ENCODE data around the gene JMJD1C. TPM values are rescaled to one million over a fixed set of nuclear protein-coding genes. Genes with fewer than 3 reads are reported as not detected.

Gene JMJD1C
- total RNA-seq, 1 donor from 2014 or later, result 105 TPM

GRCh38 chr10:63427013-63427412, 38.8 kb downstream of the JMJD1C start:
- no peak for DNase-seq (ENCODE audit: extremely low spot score in 2 of 2)
- Histone ChIP-seq H3K36me3 (no peaks in the 10 kb centered on the region), H3K9me3 (no peaks in the 10 kb centered on the region), H3K27me3 (no peaks in the 10 kb centered on the region), H3K27ac (no peak overlapping the region), H3K4me3 (no peak overlapping the region), H3K4me1 (peaks cover 43% of the 10 kb centered on the region)
- no peak for TF ChIP-seq POLR2AphosphoS5 (IDR thresholded peaks at IDR 0.05; ENCODE audit: insufficient read depth in 1 of 2, low read depth in 1 of 2)
- intact Hi-C loops (cut with DNase I), result no loop called here

- no peak overlapping the region for H3K4me3 ChIP-seq
- H3K4me1 ChIP-seq, result peaks cover 29% of the 10 kb centered on the region
- no peak for DNase-seq (ENCODE audit: extremely low spot score in 2 of 2)
- H3K27ac ChIP-seq, result no peak overlapping the region
- H3K27me3 ChIP-seq, result no peaks in the 10 kb centered on the region
- intact Hi-C loops (cut with DNase I), result no loop called here
- H3K36me3 ChIP-seq, result no peaks in the 10 kb centered on the region
- H3K9me3 ChIP-seq, result no peaks in the 10 kb centered on the region
- TF ChIP-seq POLR2A (IDR thresholded peaks at IDR 0.05) (no peak), POLR2AphosphoS5 (IDR thresholded peaks at IDR 0.05; ENCODE audit: insufficient read depth in 1 of 2, low read depth in 1 of 2) (no peak)
- TF ChIP-seq, protein P1, sequence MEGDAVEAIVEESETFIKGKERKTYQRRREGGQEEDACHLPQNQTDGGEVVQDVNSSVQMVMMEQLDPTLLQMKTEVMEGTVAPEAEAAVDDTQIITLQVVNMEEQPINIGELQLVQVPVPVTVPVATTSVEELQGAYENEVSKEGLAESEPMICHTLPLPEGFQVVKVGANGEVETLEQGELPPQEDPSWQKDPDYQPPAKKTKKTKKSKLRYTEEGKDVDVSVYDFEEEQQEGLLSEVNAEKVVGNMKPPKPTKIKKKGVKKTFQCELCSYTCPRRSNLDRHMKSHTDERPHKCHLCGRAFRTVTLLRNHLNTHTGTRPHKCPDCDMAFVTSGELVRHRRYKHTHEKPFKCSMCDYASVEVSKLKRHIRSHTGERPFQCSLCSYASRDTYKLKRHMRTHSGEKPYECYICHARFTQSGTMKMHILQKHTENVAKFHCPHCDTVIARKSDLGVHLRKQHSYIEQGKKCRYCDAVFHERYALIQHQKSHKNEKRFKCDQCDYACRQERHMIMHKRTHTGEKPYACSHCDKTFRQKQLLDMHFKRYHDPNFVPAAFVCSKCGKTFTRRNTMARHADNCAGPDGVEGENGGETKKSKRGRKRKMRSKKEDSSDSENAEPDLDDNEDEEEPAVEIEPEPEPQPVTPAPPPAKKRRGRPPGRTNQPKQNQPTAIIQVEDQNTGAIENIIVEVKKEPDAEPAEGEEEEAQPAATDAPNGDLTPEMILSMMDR (IDR thresholded peaks at IDR 0.05), result no peak
These were observed 40.3 kb downstream of the JMJD1C start for GRCh38 chr10:63425512-63425911.

DNA sequence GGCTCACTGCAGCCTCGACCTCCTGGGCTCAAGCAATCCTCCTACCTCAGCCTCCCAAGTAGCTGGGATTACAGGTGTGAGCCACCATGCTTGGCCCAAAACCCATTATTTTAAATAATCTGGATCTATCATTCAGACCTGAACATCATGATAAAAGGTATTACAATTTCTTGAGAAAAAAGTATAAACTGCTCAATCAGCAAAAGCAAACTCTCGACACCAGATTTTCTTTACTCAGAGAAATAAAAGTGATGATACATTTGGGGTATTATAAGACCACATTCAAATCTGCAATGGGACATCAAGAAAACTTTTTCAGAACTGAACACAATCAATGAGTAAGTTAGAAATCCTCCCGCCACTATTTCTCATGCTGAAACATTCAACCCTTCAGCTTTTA, 41.2 kb downstream of the JMJD1C start:
- Histone ChIP-seq H3K27me3 (no peaks in the 10 kb centered on the region), H3K4me1 (peaks cover 20% of the 10 kb centered on the region), H3K27ac (no peak overlapping the region), H3K4me3 (no peak overlapping the region), H3K36me3 (no peaks in the 10 kb centered on the region), H3K9me3 (no peaks in the 10 kb centered on the region)
- no peak for TF ChIP-seq POLR2A (IDR thresholded peaks at IDR 0.05)
- TF ChIP-seq, protein P1 (IDR thresholded peaks at IDR 0.05), result no peak
- TF ChIP-seq POLR2AphosphoS5 (IDR thresholded peaks at IDR 0.05; ENCODE audit: insufficient read depth in 1 of 2, low read depth in 1 of 2), result no peak
- intact Hi-C loops (cut with DNase I), result no loop called here
- DNase-seq (ENCODE audit: extremely low spot score in 2 of 2), result no peak

DNA sequence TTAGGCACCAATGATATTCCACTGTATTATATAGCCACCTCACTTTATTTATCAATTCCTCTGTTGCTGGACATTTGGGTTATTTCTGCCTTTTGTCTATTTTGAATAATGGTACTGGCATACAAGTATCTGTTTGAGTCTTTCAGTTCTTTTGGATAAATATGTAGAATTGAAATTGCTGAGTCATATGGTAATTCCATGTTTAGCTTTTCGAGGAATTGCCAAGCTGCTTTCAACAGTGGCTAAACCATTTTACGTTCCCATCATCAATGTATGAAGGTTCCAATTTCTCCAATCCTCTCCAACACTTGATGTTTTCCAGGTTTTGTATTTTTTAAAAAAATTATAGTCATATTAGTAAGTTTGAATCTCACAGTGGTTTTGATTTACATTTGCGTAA, 42.3 kb downstream of the JMJD1C start:
- no peaks in the 10 kb centered on the region for H3K9me3 ChIP-seq
- H3K27me3 ChIP-seq, result no peaks in the 10 kb centered on the region
- no peaks in the 10 kb centered on the region for H3K36me3 ChIP-seq
- DNase-seq (ENCODE audit: extremely low spot score in 2 of 2), result no peak
- no peak overlapping the region for H3K4me3 ChIP-seq
- intact Hi-C loops (cut with DNase I), result no loop called here
- peaks cover 12% of the 10 kb centered on the region for H3K4me1 ChIP-seq
- no peak overlapping the region for H3K27ac ChIP-seq
- TF ChIP-seq POLR2AphosphoS5 (IDR thresholded peaks at IDR 0.05; ENCODE audit: insufficient read depth in 1 of 2, low read depth in 1 of 2) (no peak), POLR2A (IDR thresholded peaks at IDR 0.05) (no peak)
- TF ChIP-seq, protein P1 (IDR thresholded peaks at IDR 0.05), result no peak

DNA sequence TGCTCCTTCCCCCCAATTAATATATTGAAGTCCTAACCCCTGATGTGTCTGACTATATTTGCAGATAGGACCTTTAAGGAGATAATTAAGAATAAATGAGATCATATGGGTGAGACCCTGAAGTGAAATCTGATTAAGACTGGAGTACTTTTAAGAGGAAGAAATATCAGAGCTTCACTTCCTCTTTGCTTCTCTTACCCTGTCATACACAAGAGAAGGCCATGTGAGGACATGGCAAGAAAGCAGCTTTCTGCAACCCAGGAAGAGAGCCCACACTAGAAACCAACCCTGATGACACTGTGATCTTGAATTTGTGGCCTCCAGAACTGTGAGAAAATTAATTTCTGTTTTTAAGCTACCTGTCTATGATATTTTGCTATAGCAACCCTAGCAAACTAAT, 44.2 kb downstream of the JMJD1C start:
- TF ChIP-seq, protein P1 (IDR thresholded peaks at IDR 0.05), result no peak
- TF ChIP-seq POLR2A (IDR thresholded peaks at IDR 0.05) (no peak), POLR2AphosphoS5 (IDR thresholded peaks at IDR 0.05; ENCODE audit: insufficient read depth in 1 of 2, low read depth in 1 of 2) (no peak)
- Histone ChIP-seq H3K4me1 (peaks cover 13% of the 10 kb centered on the region), H3K27ac (no peak overlapping the region), H3K36me3 (no peaks in the 10 kb centered on the region), H3K27me3 (no peaks in the 10 kb centered on the region), H3K9me3 (no peaks in the 10 kb centered on the region), H3K4me3 (no peak overlapping the region)
- intact Hi-C loops (cut with DNase I), result no loop called here
- no peak for DNase-seq (ENCODE audit: extremely low spot score in 2 of 2)
